Measurements from ENCODE around the gene RIMS4.

RIMS4 gene

GRCh38 chr20:44830995-44831394, 20.6 kb upstream of the RIMS4 start:
- TF ChIP-seq EZH2 (optimal IDR thresholded peaks at IDR 0.05; ENCODE audit: low read depth, low read length) (no peak), EZH2phosphoT487 (IDR thresholded peaks at IDR 0.05; ENCODE audit: low read length) (no peak), CTCF (IDR thresholded peaks at IDR 0.05; ENCODE audit: low read length) (no peak)
- Histone ChIP-seq H3K36me3 (replicated peaks; ENCODE audit: insufficient read depth, low read length) (no peaks in the 10 kb centered on the region), H3K9ac (ENCODE audit: low read length) (no peak overlapping the region), H3K79me2 (ENCODE audit: low read length) (no peaks in the 10 kb centered on the region), H3K27me3 (replicated peaks; ENCODE audit: insufficient read depth, low read length) (peaks cover 3% of the 10 kb centered on the region; the same call in 1 of the 2 replicates), H4K20me1 (ENCODE audit: insufficient read depth, low read length) (no peaks in the 10 kb centered on the region), H3K9me2 (replicated peaks; ENCODE audit: insufficient read depth, low read length) (no peaks in the 10 kb centered on the region), H3F3A (ENCODE audit: insufficient read depth, low read length) (no peaks in the 10 kb centered on the region), H3K4me1 (ENCODE audit: low read length) (no peaks in the 10 kb centered on the region), H3K9me3 (replicated peaks; ENCODE audit: insufficient read depth, low read length) (no peaks in the 10 kb centered on the region), H3K4me3 (ENCODE audit: low read length) (no peak overlapping the region), H3K4me2 (ENCODE audit: low read depth, low read length) (no peak overlapping the region), H2AFZ (ENCODE audit: low read length) (no peak overlapping the region), H3K27ac (ENCODE audit: low read length) (no peak overlapping the region)
- no peak for DNase-seq

DNA sequence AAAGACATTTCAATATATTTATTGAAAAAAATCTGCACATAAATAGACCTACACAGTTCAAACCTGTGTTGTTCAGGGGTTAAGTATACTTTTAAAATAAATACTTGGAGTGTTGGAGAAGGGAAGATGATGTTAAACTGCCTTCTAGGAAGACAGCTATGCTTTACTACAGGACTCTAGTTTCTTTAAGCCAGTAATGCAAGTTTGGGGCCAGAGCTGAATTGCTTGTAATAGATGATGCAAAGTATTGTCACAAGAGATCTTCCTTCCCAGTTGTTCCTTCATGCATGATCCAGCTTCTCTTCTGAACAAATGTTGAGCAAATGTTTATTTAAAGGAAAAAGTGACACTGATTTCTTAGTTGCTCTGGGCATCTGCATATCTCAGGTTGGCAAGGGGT, 20.2 kb upstream of the RIMS4 start:
- TF ChIP-seq EZH2phosphoT487 (IDR thresholded peaks at IDR 0.05; ENCODE audit: low read length) (no peak), EZH2 (optimal IDR thresholded peaks at IDR 0.05; ENCODE audit: low read depth, low read length) (no peak), CTCF (IDR thresholded peaks at IDR 0.05; ENCODE audit: low read length) (no peak)
- H3K9me3 ChIP-seq (replicated peaks; ENCODE audit: insufficient read depth, low read length), result no peaks in the 10 kb centered on the region
- no peaks in the 10 kb centered on the region for H3K79me2 ChIP-seq (ENCODE audit: low read length)
- H3K4me3 ChIP-seq (ENCODE audit: low read length), result no peak overlapping the region
- H3K27me3 ChIP-seq (replicated peaks; ENCODE audit: insufficient read depth, low read length), result peaks cover 3% of the 10 kb centered on the region; the same call in 1 of the 2 replicates
- no peak overlapping the region for H3K9ac ChIP-seq (ENCODE audit: low read length)
- H3K36me3 ChIP-seq (replicated peaks; ENCODE audit: insufficient read depth, low read length), result no peaks in the 10 kb centered on the region
- no peak overlapping the region for H2AFZ ChIP-seq (ENCODE audit: low read length)
- H3K9me2 ChIP-seq (replicated peaks; ENCODE audit: insufficient read depth, low read length), result no peaks in the 10 kb centered on the region
- no peak for DNase-seq
- H4K20me1 ChIP-seq (ENCODE audit: insufficient read depth, low read length), result no peaks in the 10 kb centered on the region
- no peak overlapping the region for H3K27ac ChIP-seq (ENCODE audit: low read length)
- no peaks in the 10 kb centered on the region for H3K4me1 ChIP-seq (ENCODE audit: low read length)
- H3F3A ChIP-seq (ENCODE audit: insufficient read depth, low read length), result no peaks in the 10 kb centered on the region
- H3K4me2 ChIP-seq (ENCODE audit: low read depth, low read length), result no peak overlapping the region

DNA sequence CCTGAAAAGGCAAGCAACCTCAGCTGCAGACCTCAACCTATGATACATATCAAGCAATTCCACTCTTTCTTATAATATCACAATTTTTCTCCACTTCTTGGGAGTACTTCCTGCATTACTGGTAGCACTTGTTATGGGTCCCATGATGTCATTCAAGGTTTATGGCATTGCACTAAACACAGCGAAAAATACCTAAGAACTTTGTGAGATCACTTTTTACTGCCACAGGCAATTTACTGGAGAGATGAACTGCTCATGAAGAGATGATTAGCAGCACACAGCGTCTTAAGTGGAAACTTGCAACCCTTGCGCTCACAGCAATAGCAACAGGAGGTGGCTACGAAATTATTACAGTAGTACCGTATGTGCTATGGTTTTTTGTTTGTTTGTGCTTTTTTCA, 19.3 kb upstream of the RIMS4 start:
- Histone ChIP-seq H3F3A (ENCODE audit: insufficient read depth, low read length) (no peaks in the 10 kb centered on the region), H3K4me3 (ENCODE audit: low read length) (no peak overlapping the region), H4K20me1 (ENCODE audit: insufficient read depth, low read length) (no peaks in the 10 kb centered on the region), H3K4me1 (ENCODE audit: low read length) (no peaks in the 10 kb centered on the region), H3K27me3 (replicated peaks; ENCODE audit: insufficient read depth, low read length) (peaks cover 3% of the 10 kb centered on the region; the same call in 1 of the 2 replicates), H3K9me2 (replicated peaks; ENCODE audit: insufficient read depth, low read length) (no peaks in the 10 kb centered on the region), H2AFZ (ENCODE audit: low read length) (no peak overlapping the region), H3K79me2 (ENCODE audit: low read length) (no peaks in the 10 kb centered on the region), H3K9ac (ENCODE audit: low read length) (no peak overlapping the region), H3K4me2 (ENCODE audit: low read depth, low read length) (no peak overlapping the region), H3K9me3 (replicated peaks; ENCODE audit: insufficient read depth, low read length) (no peaks in the 10 kb centered on the region), H3K36me3 (replicated peaks; ENCODE audit: insufficient read depth, low read length) (no peaks in the 10 kb centered on the region), H3K27ac (ENCODE audit: low read length) (no peak overlapping the region)
- no peak for TF ChIP-seq CTCF (IDR thresholded peaks at IDR 0.05; ENCODE audit: low read length)
- TF ChIP-seq EZH2 (optimal IDR thresholded peaks at IDR 0.05; ENCODE audit: low read depth, low read length), result no peak
- no peak for TF ChIP-seq EZH2phosphoT487 (IDR thresholded peaks at IDR 0.05; ENCODE audit: low read length)
- DNase-seq, result no peak

Data from MM.1S (cell line).